ENCODE measurements around the gene L3MBTL4.
"Not testable (repeated sequence)": the region's sequence is repeated elsewhere in the genome, so short reads cannot be mapped to it uniquely, and the experiment has no call there.

The L3MBTL4 gene

DNA sequence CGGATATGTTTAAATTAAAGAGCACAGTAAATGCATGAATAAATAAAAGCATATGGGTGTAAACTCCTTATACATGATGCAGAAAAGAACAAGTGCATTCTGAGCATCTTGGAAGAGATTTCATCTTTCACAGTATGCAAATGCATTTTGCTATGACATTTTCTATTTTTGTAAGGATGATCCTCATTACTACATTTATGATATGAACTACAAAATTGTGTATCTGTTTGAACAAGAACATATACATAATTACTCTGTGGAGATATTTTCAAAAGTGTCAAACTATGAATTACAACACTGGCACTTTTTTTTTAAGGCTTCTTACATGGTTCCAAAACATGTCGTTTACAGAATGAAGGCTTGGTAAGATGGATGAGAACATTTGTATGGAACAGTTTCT lies 335.3 kb downstream of the L3MBTL4 start:
- no peak for DNase-seq

DNA sequence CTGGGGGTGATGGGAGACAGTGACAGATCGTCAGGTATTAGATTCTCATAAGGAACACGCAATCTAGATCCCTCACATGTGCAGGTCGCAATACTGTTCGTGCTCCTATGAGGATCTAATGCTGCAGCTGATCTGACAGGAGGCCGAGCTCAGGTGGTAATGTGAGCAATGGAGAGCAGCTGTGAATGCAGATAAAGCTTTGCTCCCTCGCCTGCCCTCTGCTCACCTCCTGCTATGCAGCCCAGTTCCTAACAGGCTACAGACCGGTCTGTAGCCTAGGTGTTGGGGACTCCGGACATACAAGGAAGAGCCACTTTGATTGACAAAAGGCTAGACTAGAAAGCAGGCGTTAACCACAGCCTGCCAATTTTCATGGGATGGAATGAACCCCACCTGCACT lies 335.8 kb downstream of the L3MBTL4 start:
- no peak for DNase-seq

DNA sequence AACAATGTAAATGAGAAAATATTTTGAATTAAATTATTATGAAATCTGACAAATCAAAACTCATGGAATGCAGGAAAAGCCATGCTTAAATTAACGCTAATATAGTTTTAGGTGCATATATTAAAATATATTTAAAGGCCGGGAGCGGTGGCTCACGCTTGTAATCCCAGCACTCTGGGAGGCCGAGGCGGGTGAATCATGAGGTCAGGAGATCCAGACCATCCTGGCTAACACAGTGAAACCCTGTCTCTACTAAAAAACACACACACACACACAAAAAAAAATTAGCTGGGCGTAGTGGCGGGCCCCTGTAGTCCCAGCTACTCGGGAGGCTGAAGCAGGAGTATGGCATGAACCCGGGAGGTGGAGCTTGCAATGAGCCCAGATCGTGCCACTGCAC lies 342.3 kb downstream of the L3MBTL4 start:
- not testable (repeated sequence) for DNase-seq

DNA sequence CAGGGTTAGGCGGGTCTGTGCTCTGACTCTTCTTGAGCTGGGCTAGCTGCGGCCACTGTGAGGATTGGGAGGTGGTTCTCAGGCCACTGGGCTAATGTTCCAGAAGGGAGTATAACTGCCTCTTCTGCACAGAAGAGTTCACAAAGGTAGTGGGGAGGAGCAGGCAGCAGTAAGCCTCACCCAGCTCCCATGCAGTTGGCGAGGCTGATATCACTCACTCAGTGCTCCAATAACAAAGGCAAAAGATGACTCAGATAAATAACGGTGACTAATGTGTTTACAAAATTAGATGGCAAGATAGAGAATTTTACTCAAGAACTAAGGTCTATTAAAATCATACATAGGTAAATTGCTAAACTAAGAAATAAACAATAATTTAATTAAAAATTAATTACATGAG lies 345.2 kb downstream of the L3MBTL4 start:
- no peak for DNase-seq

DNA sequence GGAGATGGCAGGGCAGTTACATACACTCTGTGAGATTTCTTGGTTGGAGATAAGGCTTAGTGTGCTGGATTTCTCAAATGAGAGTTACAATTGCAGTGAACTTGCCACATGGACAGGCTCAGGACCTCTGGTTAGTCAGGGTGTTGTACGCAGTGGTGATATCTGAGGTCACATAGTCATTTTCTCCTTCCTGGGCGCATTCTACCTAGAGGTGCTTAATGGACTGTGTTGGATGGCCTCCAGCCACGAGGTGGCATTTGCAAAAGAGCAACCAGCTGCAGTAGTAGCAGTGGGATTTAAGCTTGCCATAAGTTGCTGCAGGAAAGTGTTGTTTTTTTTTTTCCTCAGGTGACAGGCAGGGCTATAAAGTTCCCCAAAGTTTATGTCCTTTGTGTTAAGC lies 345.6 kb downstream of the L3MBTL4 start:
- DNase-seq, result no peak

DNA sequence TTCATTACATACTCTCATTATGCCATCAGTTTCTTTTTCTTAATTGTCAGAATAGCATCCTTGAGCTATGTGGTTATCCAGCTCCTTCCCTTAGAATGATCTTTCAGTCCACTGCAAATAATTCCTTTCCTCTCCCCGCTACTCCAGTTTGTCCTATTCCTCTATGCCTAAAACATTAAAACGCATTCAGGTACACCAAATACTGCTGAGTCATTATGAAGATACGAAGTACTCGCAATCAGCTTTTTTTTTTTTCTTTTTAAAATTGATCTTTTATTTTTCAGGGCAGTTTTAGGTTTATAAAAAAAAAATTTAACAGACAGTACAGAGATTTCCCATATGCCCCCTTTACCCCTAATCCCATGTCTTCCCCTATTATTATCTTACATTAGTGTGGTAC lies 354.6 kb downstream of the L3MBTL4 start:
- DNase-seq, result no peak

DNA sequence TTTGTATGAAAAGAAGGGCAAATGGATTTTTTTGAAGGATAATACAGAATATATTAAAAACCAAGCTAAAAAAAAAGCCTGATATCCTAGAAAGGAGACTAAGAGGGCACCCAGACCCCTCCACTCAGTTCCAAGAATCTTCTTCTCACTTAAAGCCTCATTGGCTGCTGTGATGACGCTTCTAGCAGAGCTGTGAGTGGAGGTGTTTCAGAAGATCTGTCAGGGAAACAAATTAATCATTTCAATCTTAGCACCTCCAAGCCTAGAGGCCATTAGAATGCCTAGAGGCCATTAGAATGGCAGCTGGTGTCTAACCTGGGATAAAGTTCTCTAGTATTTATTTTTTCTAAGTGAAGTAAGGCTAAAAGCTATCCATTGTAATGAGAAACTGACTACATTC lies 355.2 kb downstream of the L3MBTL4 start:
- no peak for DNase-seq

DNA sequence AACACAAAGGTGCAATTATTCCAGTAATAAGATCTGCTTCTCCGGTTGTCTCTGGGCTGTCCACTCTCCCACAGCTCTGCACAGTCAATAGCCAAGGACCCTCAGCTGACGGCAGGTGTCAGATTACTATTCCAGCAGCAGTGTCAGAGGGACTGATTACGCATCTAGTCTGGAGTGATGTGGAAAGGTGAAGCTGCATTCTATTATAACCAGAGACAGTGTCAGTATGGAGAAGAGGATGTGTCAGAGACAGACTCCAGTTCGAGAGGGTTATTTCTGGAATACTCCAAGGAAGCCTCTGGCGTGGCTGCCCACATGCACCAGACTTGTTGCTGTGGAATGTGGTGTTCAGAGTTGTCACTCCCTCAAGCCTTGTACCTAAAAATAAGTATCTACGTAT lies 355.8 kb downstream of the L3MBTL4 start:
- no peak for DNase-seq

DNA sequence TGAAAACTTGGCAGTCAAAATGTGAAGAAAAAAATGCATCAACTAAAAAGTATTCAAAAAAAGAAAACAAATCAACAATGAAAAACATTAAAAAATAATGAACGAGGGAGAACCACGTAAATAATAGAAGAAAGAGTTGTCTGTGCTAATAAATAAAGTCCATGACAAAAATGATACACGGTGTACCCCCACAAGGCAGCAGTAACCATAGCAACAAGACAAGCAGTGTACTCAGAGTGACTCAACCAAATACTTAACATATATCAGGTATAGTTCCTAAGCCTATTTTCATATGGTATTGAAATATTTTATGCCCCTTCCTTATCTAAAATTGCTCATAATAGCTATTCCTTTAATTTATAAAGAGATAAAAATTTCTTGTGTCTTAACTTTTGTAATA lies 357.1 kb downstream of the L3MBTL4 start:
- no peak for DNase-seq

DNA sequence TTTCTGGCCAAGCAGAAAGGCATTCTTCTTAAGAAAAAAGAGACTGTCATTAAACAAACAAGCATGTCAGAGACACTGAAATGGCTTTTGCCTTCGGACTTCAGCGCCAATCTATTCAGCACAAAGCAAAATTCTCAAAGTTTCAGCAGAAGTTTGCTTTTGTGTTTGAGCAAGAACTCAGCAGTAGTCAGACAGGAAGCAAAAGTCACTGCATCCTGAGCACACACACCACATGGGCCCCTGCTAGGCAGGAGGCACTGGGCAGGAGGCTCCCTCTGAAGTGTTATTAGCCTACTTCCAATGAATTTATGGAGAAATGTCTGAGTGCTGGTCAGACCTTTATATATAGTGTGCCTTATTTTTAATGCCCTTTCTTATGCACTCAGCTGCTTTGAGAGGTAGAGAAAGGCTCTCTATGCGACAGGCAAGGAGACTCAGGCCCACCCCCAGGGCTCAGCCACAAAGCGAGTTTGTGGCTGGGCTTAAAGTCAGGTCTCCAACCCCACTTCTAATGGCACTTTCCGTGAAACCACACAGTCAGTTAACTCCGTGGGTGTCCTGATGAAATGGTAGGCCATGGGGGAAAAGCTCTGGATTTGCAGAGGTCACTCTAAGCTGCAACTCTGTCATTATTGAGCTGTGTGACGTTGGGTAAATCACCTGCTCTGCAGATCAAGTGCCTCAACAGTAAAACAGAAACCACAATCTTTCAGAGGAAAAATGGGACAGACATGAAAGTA lies 358.4 kb downstream of the L3MBTL4 start:
- no peak for DNase-seq

DNA sequence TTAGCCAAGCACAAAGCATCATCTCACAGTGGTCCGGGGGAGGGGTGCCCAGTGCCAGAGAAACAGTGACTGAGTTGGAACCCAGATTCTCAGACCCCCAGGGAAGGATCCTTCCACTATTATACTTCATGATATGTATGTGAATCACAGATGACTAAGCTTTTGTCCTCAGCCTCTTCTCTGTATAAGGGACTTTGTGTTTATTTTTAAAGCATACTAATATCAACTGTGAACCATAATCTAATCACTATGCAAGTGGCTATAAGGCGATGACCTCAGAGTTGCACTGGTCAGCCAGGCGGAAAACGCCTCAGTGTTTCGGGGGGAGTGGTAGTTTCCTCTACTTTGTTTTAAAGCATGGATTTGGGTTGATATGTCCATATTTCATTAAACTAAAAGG lies 359.0 kb downstream of the L3MBTL4 start:
- DNase-seq, result no peak

DNA sequence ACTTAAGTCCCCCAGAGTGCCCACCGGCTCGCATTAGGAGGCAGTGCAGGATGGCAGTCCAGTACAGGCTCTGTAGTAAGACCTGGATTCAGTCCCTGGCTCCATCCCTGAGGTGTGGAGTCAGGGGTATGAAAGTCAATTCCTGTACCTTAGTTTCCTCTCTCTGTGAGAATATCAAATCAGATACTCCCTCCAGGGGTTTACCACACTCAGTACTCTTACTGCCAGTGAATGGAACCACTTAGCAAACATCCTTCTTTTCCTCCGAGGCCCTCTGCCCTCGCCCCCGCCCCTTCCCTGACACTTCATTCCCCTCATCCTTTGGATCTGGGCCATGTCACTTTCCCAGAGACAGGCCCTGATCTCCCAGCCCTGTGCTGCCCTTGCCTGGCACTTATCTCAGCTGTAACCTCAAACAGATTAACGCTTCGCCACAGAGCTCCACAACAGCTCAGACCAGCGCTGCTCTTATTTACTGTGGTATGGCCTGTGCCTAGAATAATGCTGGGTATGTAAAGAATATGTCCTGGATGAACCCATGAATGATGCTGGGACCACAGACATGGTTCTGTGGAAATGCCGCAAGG lies 360.4 kb downstream of the L3MBTL4 start:
- DNase-seq, result no peak

DNA sequence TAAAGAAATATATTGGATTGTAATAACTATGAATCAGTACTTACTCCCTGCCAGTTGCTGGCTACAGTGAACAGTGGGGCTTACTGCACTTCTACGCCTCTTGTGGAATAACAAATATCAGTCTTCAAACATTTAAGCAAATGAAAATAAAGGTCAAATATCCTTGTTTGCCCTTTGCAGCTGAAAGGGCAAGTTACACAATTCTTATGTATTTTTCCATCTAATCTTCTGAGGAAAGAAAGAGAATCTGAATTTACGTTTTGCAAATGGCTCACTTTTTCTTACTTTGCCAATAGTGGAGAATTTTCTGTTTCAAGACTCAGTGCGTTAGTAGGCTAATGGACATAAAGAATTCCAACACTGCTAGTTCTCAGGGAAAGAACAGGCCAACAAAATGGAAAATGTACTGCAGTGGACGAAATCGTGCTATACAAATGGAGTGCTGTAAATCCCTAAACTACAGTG lies 362.2 kb downstream of the L3MBTL4 start:
- DNase-seq, result no peak

DNA sequence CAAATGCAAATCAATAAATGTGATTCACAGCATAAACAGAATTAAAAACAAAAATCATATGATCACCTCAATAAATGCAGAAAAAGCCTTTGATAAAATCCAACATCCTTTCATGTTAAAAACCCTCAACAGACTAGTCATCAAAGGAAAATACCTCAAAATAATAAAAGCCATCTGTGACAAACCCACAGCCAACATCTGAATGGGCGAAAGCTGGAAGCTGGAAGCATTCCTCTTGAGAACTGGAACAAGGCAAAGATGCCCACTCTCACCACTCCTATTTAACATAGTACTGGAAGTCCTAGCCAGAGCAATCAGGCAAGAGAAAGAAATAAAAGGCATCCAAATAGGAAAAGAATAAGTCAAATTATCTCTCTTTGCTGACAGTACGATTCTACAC lies 367.1 kb downstream of the L3MBTL4 start:
- DNase-seq, result not testable (repeated sequence)

DNA sequence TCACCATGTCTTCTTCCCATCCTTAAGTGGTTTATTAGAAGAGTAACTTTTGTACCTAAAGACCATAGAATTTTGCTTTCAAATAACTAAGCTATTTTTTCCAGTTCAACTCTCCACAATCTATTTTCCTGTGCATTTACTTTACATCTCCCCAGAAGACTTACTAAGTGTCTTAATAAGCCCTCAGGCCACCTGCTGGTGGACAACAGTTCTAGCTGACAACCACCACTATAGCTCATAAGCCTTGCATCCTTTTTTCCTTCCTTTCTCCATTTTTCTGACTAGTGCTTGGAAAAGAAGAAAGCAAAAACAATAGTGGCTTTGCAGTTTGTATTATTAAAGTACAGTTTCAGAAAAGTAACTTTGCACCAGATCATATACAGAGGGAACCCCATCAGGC lies 369.9 kb downstream of the L3MBTL4 start:
- no peak for DNase-seq

DNA sequence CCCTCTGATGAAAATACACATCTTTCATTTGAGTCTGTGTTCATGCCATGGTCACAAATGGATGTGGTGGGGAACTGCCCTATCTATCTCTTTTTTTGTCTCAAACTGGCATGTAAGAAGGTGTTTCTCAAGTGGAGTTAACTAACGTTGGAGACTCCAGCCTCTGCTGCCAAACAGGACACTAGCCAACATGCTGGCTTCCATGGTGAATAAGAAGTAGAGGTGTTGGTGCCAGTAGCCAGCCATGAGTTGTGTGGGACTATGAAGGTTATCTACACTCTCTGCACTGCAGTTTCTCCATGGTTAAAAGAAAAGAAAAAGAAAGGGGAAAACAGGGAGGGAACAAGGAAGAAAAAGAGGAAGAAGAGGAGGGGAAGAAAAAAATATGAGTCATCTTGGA lies 370.4 kb downstream of the L3MBTL4 start:
- DNase-seq, result no peak

DNA sequence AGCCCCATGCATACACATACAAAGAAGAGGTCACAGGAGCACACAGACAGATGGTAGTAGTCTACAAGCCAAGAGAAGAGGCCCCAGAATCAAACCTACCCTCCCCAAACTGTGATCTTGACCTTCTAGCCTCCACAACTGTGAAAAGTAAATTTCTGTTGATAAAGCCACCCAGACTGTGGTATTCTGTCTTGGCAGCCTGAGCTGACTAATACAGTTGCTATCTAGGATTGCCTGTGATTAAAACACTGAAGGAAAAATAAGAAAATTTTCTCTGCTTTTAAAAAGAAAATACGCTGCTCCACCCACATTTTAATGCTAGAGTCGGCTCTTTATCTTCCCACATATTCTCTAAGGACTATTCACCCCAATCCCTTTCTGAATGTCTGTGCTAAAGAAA lies 375.7 kb downstream of the L3MBTL4 start:
- no peak for DNase-seq

DNA sequence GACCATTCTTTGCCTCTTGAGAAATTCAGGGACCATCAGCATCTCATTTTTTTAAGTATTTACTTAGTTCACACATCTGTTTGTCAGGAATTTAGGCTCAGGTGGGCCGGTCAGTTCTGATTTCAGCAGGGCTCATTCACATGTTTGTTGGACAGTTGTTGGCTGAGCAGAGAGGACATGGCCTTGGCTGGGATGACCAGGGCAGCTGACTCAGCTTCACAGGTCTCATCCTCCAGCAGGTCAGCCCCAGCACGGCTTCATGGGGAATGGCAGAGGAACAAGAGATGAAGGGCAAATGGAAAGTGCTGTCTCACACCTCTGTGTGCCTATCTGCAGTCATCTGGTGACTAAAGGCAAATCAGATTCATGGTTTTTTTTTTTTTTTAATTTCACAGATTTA lies 383.3 kb downstream of the L3MBTL4 start:
- no peak for DNase-seq

DNA sequence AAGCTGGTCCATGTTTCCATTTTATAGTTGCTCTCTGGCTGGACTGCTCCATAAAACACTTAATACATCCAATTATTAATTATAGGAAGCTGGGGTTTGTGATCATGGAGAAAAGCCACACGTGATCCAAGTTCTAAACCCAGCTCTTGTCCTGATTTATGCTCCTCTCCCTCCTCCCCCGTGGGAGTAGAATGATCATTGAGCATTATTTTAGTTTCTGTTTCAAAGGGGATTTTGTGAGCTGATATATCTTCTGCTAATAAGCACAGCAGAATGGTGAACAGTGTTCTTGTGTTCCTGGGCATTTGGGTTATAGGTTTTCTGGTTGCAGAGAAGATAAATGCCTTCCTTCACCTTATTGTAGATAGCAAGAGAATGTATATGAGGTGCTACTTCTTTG lies 383.7 kb downstream of the L3MBTL4 start:
- no peak for DNase-seq

DNA sequence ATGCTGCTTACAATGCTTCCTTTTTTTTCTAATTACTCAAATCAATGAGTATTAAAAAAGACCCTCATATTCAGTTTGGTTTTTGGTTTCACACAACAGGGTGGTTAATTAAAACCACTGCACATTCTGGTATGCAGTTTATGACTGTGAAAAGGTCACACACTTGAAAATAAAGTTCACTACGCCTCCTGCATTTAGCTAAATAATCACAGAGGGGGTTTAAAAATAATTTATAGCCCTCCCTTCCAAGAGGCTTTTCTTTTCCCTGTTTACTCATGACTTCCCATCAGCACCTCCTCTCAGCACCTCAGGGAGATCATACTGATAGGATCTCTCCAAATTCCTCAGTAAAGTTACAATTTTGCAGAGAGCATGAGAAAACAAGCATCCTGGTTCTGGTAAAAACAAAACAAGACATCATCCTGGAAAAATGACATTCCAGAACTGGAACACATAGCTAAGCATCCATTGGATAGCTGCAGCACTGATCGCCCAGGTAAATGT lies 389.9 kb downstream of the L3MBTL4 start:
- DNase-seq, result no peak

DNA sequence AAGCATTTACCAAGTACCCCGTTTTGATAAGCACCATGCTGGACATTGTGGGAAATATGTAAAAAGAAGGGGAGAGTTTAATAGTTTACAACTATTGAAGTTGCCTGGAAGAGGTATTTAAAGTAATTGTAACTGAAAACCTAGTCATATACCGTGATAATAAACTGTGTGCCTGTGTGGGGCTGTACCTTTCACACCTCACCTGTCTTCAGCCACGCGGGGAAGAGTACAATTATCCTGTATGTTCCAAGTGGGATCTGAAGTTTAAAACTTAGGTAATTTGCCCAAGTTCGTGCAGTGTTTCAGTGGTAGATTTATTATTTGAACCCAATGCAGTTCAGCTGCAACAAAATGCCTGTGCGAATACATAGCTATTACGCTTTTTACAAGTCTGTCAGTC lies 391.2 kb downstream of the L3MBTL4 start:
- DNase-seq, result no peak

DNA sequence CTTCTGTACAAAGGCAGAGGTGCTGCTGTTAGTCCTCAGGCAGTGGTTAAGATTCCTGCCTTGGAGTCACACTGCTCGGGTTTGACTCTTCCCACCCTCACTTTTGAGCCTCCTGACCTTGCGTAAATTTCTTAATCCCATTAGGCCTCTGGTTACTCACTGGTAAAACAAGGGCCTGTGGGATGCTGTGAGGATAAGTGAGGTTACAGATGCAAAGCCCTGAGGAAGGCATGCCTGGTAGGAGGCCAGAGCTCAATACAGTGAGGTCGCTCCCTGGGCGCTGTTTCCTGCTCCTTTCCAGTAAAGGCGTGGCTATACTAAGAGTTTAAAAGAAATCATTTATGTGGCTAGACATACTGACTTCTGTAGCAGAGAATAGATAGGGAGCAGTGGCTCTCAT lies 391.9 kb downstream of the L3MBTL4 start:
- no peak for DNase-seq

DNA sequence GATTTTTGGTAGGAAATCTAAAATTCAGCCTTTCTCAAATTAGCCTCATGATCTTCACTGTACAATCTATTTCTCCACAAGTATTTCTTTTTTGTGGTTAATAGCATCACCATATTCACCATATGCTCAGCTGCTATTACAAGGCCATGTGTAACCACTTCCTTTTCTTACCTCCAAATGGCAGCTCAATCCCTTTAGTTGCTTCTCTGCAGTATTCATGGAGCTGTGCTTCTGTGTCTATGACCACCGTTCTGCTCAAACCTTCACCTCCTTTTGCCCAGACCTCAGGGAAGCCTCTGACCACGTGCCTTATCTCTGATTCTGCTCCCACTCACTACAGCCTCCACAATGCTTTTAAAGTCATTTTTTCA lies 392.7 kb downstream of the L3MBTL4 start:
- no peak for DNase-seq

DNA sequence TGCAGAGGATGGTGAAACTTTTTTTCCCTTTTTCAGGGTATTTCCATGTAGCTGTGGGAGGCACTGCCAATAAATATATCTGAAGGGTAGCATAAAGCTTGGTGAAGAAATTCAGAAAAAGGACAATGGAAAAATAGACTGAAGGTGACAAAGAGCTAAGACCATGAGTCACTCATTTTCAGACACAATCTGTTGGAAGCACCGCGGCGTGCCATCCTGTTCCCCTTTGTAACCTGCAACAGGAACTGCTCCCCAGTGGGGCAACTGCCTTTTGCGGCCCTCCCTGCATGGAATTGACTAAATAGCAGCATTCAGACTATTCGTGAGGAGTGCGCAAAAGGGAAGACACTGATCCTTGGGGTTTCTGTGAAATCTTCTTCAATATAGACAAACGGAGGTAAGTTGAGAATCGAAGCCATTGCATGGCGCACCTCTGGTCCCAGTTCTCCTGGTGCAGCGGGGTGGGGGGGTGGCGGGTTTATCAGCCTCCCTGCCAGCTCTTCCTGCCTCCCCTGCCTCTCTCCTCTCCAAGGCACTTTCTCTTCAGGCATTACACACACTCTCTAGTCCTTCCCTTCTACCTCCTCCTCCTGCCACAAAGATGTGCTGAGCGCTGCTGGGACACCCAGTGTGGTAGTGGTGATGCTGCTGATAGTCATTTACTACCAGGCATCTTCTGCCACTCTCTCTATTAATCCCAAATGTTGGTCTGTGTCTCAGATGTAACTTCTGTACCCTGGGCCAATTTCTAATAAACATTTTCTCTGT lies 393.2 kb downstream of the L3MBTL4 start:
- DNase-seq, result no peak
